Fibroblast of lung (primary cell): ENCODE results near the gene GABBR1. TPM values are rescaled to one million over a fixed set of nuclear protein-coding genes. Genes with fewer than 3 reads are reported as not detected.
A peak's percentile ranks its signal among the peaks of the same experiment; 100 is the strongest.

Experiments
- DNase-seq, 2 donors: peaks; one replicate each; pipeline versions ENCODE4 v3.0.0 to v3.0.0-alpha.2; 2010; ENCODE audit warnings: low read depth in 2 of 2
- H2AFZ ChIP-seq: 2 replicates; pipeline ENCODE4 v1.5.1; 2012; ENCODE audit warnings: low read length, control low read depth, inconsistent platforms
- H3K27ac ChIP-seq: 2 replicates; pipeline ENCODE4 v1.5.1; 2011; ENCODE audit warnings: low read length, control low read depth; ENCODE audit not compliant: insufficient read depth
- H3K27me3 ChIP-seq: 2 replicates; pipeline ENCODE4 v1.5.1; 2011; ENCODE audit warnings: mild to moderate bottlenecking, low read length; ENCODE audit not compliant: control insufficient read depth, insufficient read depth
- H3K36me3 ChIP-seq: 2 replicates; pipeline ENCODE4 v1.5.1; 2011; ENCODE audit warnings: low read length; ENCODE audit not compliant: control insufficient read depth, insufficient read depth
- H3K4me1 ChIP-seq: 2 replicates; pipeline ENCODE4 v1.5.1; 2011; ENCODE audit warnings: low read length; ENCODE audit not compliant: control insufficient read depth, insufficient read depth; ENCODE audit errors: extremely low read depth
- H3K4me2 ChIP-seq: 2 replicates; pipeline ENCODE4 v1.5.1; 2011; ENCODE audit warnings: low read length, control low read depth; ENCODE audit not compliant: insufficient read depth; ENCODE audit errors: extremely low read depth
- H3K4me3 ChIP-seq, 4 experiments: fragments of 200-600 bp in 1 of 4; sonication (generic) in 1 of 4; replicated peaks in 1 of 4; 2 replicates each; pipeline ENCODE4 v1.5.1; 2011 to 2016; ENCODE audit warnings: low read length in 4 of 4, low read depth in 3 of 4, mild to moderate bottlenecking in 3 of 4, control low read depth in 2 of 4, inconsistent platforms in 1 of 4, mixed read lengths in 1 of 4; ENCODE audit not compliant: insufficient read depth in 1 of 4; ENCODE audit errors: control extremely low read depth in 1 of 4
- H3K79me2 ChIP-seq: 2 replicates; pipeline ENCODE4 v1.5.1; 2012; ENCODE audit warnings: mild to moderate bottlenecking, low read length, inconsistent platforms; ENCODE audit not compliant: control insufficient read depth, insufficient read depth
- H3K9ac ChIP-seq: 2 replicates; pipeline ENCODE4 v1.5.1; 2011; ENCODE audit warnings: mild to moderate bottlenecking, low read length, control low read depth; ENCODE audit not compliant: insufficient read depth
- H3K9me3 ChIP-seq: 2 replicates; pipeline ENCODE4 v1.5.1; 2012; ENCODE audit warnings: low read depth, low read length; ENCODE audit not compliant: control insufficient read depth, insufficient read depth
- H4K20me1 ChIP-seq: 2 replicates; pipeline ENCODE4 v1.5.1; 2011; ENCODE audit warnings: low read length; ENCODE audit not compliant: control insufficient read depth, insufficient read depth; ENCODE audit errors: extremely low read depth
- CTCF ChIP-seq, 2 donors: IDR thresholded peaks in 1 of 2; conservative IDR thresholded peaks in 1 of 2; 1 replicate in 1 of 2; 2 replicates in 1 of 2; pipeline ENCODE4 v1.5.1; 2011 to 2012; ENCODE audit warnings: low read length in 2 of 2, control low read depth in 1 of 2, inconsistent platforms in 1 of 2, low read depth in 1 of 2, mild to moderate bottlenecking in 1 of 2
- EZH2 ChIP-seq: IDR thresholded peaks from 2 replicates; pipeline ENCODE4 v1.5.1; 2012; ENCODE audit warnings: low read length, control low read depth, mild to moderate bottlenecking; ENCODE audit errors: missing control alignments
- polyA plus RNA-seq, 2 donors: library from polyadenylated mRNA; depleted of rRNA in 1 of 2; stranded (reverse) in 1 of 2; unstranded in 1 of 2; fragments of >200 nt; gene quantifications; 2 replicates each; pipeline ENCODE4 v1.2.1, GENCODE V29; 2011 to 2012; ENCODE audit warnings: missing spikeins in 1 of 2
- total RNA-seq: library from RNA; depleted of rRNA; stranded (reverse); fragments of >200 nt; gene quantifications from 2 replicates; pipeline ENCODE4 v1.2.1, GENCODE V29; 2014

The GABBR1 gene
- total and polyA plus RNA-seq, 2 donors (not counting 1 experiment from before 2014, with no cell fraction given) = 10.9 to 13.4 TPM

GRCh38 chr6:29516108-29516507 lies 116.9 kb downstream of the GABBR1 start:
- no peaks in the 10 kb centered on the region for H3K4me1 ChIP-seq
- H3K27me3 ChIP-seq = no peaks in the 10 kb centered on the region
- H3K4me3 ChIP-seq = no peak overlapping the region
- H2AFZ ChIP-seq = no peak overlapping the region
- H4K20me1 ChIP-seq = no peaks in the 10 kb centered on the region
- no peaks in the 10 kb centered on the region for H3K9me3 ChIP-seq
- no peak overlapping the region for H3K9ac ChIP-seq
- H3K27ac ChIP-seq = no peak overlapping the region
- H3K36me3 ChIP-seq = no peaks in the 10 kb centered on the region
- H3K79me2 ChIP-seq = no peaks in the 10 kb centered on the region
- no peak for TF ChIP-seq CTCF (conservative IDR thresholded peaks at IDR 0.05 in 1 of 2, IDR thresholded peaks at IDR 0.05 in 1 of 2; ENCODE audit: low read depth in 1 of 2, low read length in 2 of 2)
- TF ChIP-seq EZH2 = no peak
- no peak overlapping the region for H3K4me2 ChIP-seq
- peak; percentile 5 to 72 for DNase-seq

- no peaks in the 10 kb centered on the region for H3K79me2 ChIP-seq
- no peaks in the 10 kb centered on the region for H3K9me3 ChIP-seq
- no peak overlapping the region for H3K9ac ChIP-seq
- no peak overlapping the region for H3K4me2 ChIP-seq
- H2AFZ ChIP-seq = no peak overlapping the region
- H3K27ac ChIP-seq = no peak overlapping the region
- no peaks in the 10 kb centered on the region for H4K20me1 ChIP-seq
- no peaks in the 10 kb centered on the region for H3K36me3 ChIP-seq
- DNase-seq = no peak
- TF ChIP-seq CTCF (conservative IDR thresholded peaks at IDR 0.05 in 1 of 2, IDR thresholded peaks at IDR 0.05 in 1 of 2; ENCODE audit: low read depth in 1 of 2, low read length in 2 of 2) (no peak), EZH2 (no peak)
- H3K4me1 ChIP-seq = no peaks in the 10 kb centered on the region
- no peak overlapping the region for H3K4me3 ChIP-seq
- no peaks in the 10 kb centered on the region for H3K27me3 ChIP-seq
Measured at GRCh38 chr6:29510746-29511300, 122.2 kb downstream of the GABBR1 start.

- no peak for DNase-seq
- no peaks in the 10 kb centered on the region for H3K79me2 ChIP-seq
- H3K9ac ChIP-seq = no peak overlapping the region
- no peak overlapping the region for H3K27ac ChIP-seq
- TF ChIP-seq CTCF (conservative IDR thresholded peaks at IDR 0.05 in 1 of 2, IDR thresholded peaks at IDR 0.05 in 1 of 2; ENCODE audit: low read depth in 1 of 2, low read length in 2 of 2) (no peak), EZH2 (no peak)
- H3K27me3 ChIP-seq = no peaks in the 10 kb centered on the region
- H3K4me3 ChIP-seq = no peak overlapping the region
- no peak overlapping the region for H2AFZ ChIP-seq
- no peaks in the 10 kb centered on the region for H3K4me1 ChIP-seq
- H3K36me3 ChIP-seq = no peaks in the 10 kb centered on the region
- no peaks in the 10 kb centered on the region for H4K20me1 ChIP-seq
- H3K4me2 ChIP-seq = no peak overlapping the region
- no peaks in the 10 kb centered on the region for H3K9me3 ChIP-seq
Measured at GRCh38 chr6:29510202-29510601, 122.8 kb downstream of the GABBR1 start.

Other genes with a start within 250 kb of the GABBR1 start
- not detected in 2 replicates for gene OR12D2, start 237.6 kb downstream of the GABBR1 start, total RNA-seq
- gene OR12D2, start 237.6 kb downstream of the GABBR1 start, polyA plus RNA-seq = not detected in 2 replicates
- gene OR12D1, start 218.3 kb downstream of the GABBR1 start, total RNA-seq = not detected in 2 replicates
- not detected in 2 replicates for gene OR12D1, start 218.3 kb downstream of the GABBR1 start, polyA plus RNA-seq
- not detected in 2 replicates for gene OR10C1, start 193.9 kb downstream of the GABBR1 start, total RNA-seq
- not detected in 2 replicates for gene OR10C1, start 193.9 kb downstream of the GABBR1 start, polyA plus RNA-seq
- gene OR11A1, start 176.1 kb downstream of the GABBR1 start, total RNA-seq = not detected in 2 replicates
- not detected in 2 replicates for gene OR11A1, start 176.1 kb downstream of the GABBR1 start, polyA plus RNA-seq
- gene OR2H1, start 176.0 kb downstream of the GABBR1 start, total RNA-seq = not detected in 2 replicates
- not detected in 2 replicates for gene OR2H1, start 176.0 kb downstream of the GABBR1 start, polyA plus RNA-seq
- not detected in 2 replicates for gene MAS1L, start 145.2 kb downstream of the GABBR1 start, total RNA-seq
- not detected in 2 replicates for gene MAS1L, start 145.2 kb downstream of the GABBR1 start, polyA plus RNA-seq
- gene UBD, start 73.5 kb downstream of the GABBR1 start, total RNA-seq = not detected in 2 replicates
- 0.06 TPM in 1 of 2 replicates, not detected in the other for gene UBD, start 73.5 kb downstream of the GABBR1 start, polyA plus RNA-seq
- gene OR2H2, start 48.1 kb downstream of the GABBR1 start, total RNA-seq = not detected in 2 replicates
- gene OR2H2, start 48.1 kb downstream of the GABBR1 start, polyA plus RNA-seq = not detected in 2 replicates
- not detected in 2 replicates for gene MOG, start 23.9 kb upstream of the GABBR1 start, total RNA-seq
- gene MOG, start 23.9 kb upstream of the GABBR1 start, polyA plus RNA-seq = not detected in 2 replicates
- gene ZFP57, start 48.0 kb upstream of the GABBR1 start, total RNA-seq = not detected in 2 replicates
- not detected in 2 replicates for gene ZFP57, start 48.0 kb upstream of the GABBR1 start, polyA plus RNA-seq
- gene HLA-F, start 90.3 kb upstream of the GABBR1 start, total RNA-seq = 4.6 and 5.4 TPM in 2 replicates
- 1.5 and 18.7 TPM in 2 replicates for gene HLA-F, start 90.3 kb upstream of the GABBR1 start, polyA plus RNA-seq
- gene HLA-G, start 194.6 kb upstream of the GABBR1 start, total RNA-seq = not detected in 2 replicates
- gene HLA-G, start 194.6 kb upstream of the GABBR1 start, polyA plus RNA-seq = 0.23 and 0.24 TPM in 2 replicates